DND-41 (cell line): ENCODE results near the gene OR51B6.
"Not testable (repeated sequence)": the region's sequence is repeated elsewhere in the genome, so short reads cannot be mapped to it uniquely, and the experiment has no call there.

Source experiments
- ATAC-seq: fragments of 200-7000 bp; cut with Tn5 transposase; 3 replicates; pipeline ENCODE4 v1.9.1; 2021; ENCODE audit warnings: low read depth; ENCODE audit not compliant: insufficient read depth
- DNase-seq: peaks from one replicate; pipeline ENCODE4 v3.0.0-alpha.2; 2020
- H2AFZ ChIP-seq: 2 replicates; pipeline ENCODE4 v1.6.0; 2012; ENCODE audit warnings: low read depth, low read length
- H3K27ac ChIP-seq: 2 replicates; pipeline ENCODE4 v1.5.1; 2012; ENCODE audit warnings: low read length, inconsistent platforms
- H3K27me3 ChIP-seq: fragments of 200-600 bp; sonication (generic); 2 replicates; pipeline ENCODE4 v1.6.0; 2012; ENCODE audit warnings: low read length, mild to moderate bottlenecking, inconsistent platforms; ENCODE audit not compliant: insufficient read depth, poor library complexity
- H3K36me3 ChIP-seq: 2 replicates; pipeline ENCODE4 v1.5.1; 2012; ENCODE audit warnings: low read length, inconsistent platforms; ENCODE audit not compliant: insufficient read depth
- H3K4me1 ChIP-seq: 2 replicates; pipeline ENCODE4 v1.5.1; 2012; ENCODE audit warnings: mild to moderate bottlenecking, low read length; ENCODE audit not compliant: insufficient read depth
- H3K4me2 ChIP-seq: 2 replicates; pipeline ENCODE4 v1.6.0; 2012; ENCODE audit warnings: mild to moderate bottlenecking, moderate library complexity, low read length, inconsistent platforms; ENCODE audit not compliant: insufficient read depth
- H3K4me3 ChIP-seq, 2 experiments: fragments of 200-600 bp in 1 of 2; shearing (Covaris generic) in 1 of 2; 2 replicates each; pipeline ENCODE4 v1.5.1; 2012 to 2016; ENCODE audit warnings: inconsistent platforms in 2 of 2, low read length in 2 of 2, mild to moderate bottlenecking in 2 of 2, low read depth in 1 of 2, moderate library complexity in 1 of 2
- H3K79me2 ChIP-seq: 2 replicates; pipeline ENCODE4 v1.6.0; 2012; ENCODE audit warnings: low read length, inconsistent platforms; ENCODE audit not compliant: insufficient read depth
- H3K9ac ChIP-seq: 2 replicates; pipeline ENCODE4 v1.6.0; 2012; ENCODE audit warnings: low read depth, mild to moderate bottlenecking, inconsistent platforms, low read length, moderate library complexity
- H3K9me3 ChIP-seq: 2 replicates; pipeline ENCODE4 v1.5.1; 2012; ENCODE audit warnings: low read length, moderate library complexity, mild to moderate bottlenecking, inconsistent platforms; ENCODE audit not compliant: insufficient read depth, severe bottlenecking
- H4K20me1 ChIP-seq: 2 replicates; pipeline ENCODE4 v1.6.0; 2012; ENCODE audit warnings: low read length; ENCODE audit not compliant: insufficient read depth
- EZH2 ChIP-seq: IDR thresholded peaks from 3 replicates; pipeline ENCODE4 v1.6.1; 2012; ENCODE audit warnings: borderline replicate concordance, low read depth, mild to moderate bottlenecking, moderate library complexity, low read length, inconsistent platforms; ENCODE audit not compliant: severe bottlenecking
- TF ChIP-seq, protein P1 (sequence below): IDR thresholded peaks from 2 replicates; pipeline ENCODE4 v1.5.1; 2012; ENCODE audit warnings: borderline replicate concordance, low read length, moderate library complexity, mild to moderate bottlenecking; ENCODE audit not compliant: poor library complexity, severe bottlenecking; ENCODE audit errors: extremely low read depth

Gene OR51B6

GRCh38 chr11:5348551-5349194 is 2.6 kb upstream of the OR51B6 start:
- H3K9ac ChIP-seq: no peak overlapping the region
- no peak overlapping the region for H3K4me2 ChIP-seq
- TF ChIP-seq EZH2: no peak
- H3K36me3 ChIP-seq: no peaks in the 10 kb centered on the region
- H3K4me1 ChIP-seq: no peaks in the 10 kb centered on the region
- H3K27ac ChIP-seq: no peak overlapping the region
- no peaks in the 10 kb centered on the region for H3K9me3 ChIP-seq
- no peak overlapping the region for H2AFZ ChIP-seq
- no peaks in the 10 kb centered on the region for H4K20me1 ChIP-seq
- no peaks in the 10 kb centered on the region for H3K27me3 ChIP-seq
- no peaks in the 10 kb centered on the region for H3K79me2 ChIP-seq
- ATAC-seq: no peak
- no peak overlapping the region for H3K4me3 ChIP-seq
- DNase-seq: no peak

GRCh38 chr11:5349550-5349949 is 1.8 kb upstream of the OR51B6 start:
- no peak overlapping the region for H3K4me2 ChIP-seq
- H2AFZ ChIP-seq: no peak overlapping the region
- no peaks in the 10 kb centered on the region for H3K79me2 ChIP-seq
- H4K20me1 ChIP-seq: no peaks in the 10 kb centered on the region
- no peak overlapping the region for H3K27ac ChIP-seq
- no peaks in the 10 kb centered on the region for H3K9me3 ChIP-seq
- H3K9ac ChIP-seq: no peak overlapping the region
- no peaks in the 10 kb centered on the region for H3K4me1 ChIP-seq
- DNase-seq (no peak), ATAC-seq (no peak)
- H3K4me3 ChIP-seq: no peak overlapping the region
- no peaks in the 10 kb centered on the region for H3K27me3 ChIP-seq
- no peaks in the 10 kb centered on the region for H3K36me3 ChIP-seq
- TF ChIP-seq, protein P1, sequence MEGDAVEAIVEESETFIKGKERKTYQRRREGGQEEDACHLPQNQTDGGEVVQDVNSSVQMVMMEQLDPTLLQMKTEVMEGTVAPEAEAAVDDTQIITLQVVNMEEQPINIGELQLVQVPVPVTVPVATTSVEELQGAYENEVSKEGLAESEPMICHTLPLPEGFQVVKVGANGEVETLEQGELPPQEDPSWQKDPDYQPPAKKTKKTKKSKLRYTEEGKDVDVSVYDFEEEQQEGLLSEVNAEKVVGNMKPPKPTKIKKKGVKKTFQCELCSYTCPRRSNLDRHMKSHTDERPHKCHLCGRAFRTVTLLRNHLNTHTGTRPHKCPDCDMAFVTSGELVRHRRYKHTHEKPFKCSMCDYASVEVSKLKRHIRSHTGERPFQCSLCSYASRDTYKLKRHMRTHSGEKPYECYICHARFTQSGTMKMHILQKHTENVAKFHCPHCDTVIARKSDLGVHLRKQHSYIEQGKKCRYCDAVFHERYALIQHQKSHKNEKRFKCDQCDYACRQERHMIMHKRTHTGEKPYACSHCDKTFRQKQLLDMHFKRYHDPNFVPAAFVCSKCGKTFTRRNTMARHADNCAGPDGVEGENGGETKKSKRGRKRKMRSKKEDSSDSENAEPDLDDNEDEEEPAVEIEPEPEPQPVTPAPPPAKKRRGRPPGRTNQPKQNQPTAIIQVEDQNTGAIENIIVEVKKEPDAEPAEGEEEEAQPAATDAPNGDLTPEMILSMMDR: no peak
- TF ChIP-seq EZH2: no peak

GRCh38 chr11:5356031-5356430 is 4.7 kb downstream of the OR51B6 start:
- not testable (repeated sequence) for ATAC-seq, H3K9ac ChIP-seq, H3K36me3 ChIP-seq, H3K4me1 ChIP-seq, H3K27me3 ChIP-seq, H3K79me2 ChIP-seq, H2AFZ ChIP-seq, H3K4me3 ChIP-seq, H3K4me2 ChIP-seq, H4K20me1 ChIP-seq, H3K9me3 ChIP-seq, H3K27ac ChIP-seq, DNase-seq

DNA sequence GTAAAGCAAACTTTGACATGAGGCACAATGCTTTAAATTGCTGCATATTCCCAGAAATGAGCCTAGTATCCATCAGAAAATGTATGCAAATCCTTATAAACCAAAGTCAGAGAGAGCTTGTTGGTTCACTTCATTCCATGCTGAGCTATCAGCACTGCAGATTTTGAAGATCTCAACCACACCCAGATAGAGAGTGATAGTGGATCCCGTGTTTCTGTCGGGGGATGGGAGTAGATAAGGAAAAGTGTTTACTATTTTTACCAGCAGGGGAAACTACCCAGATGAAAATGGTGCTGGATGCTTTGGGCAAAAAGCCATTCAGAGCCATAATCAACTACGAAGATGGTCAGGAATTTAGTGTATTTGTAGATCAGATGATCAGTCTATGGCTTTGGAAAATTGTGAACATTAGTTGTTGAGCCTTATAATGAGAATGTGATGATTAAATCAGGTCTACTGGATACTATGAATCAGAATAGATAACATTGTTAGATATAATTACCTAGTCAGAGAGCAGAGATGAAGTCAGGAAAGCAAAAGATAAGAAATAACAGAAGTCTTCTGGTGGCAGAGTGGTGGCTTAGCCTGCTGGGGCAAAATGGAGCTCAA is 10.8 kb downstream of the OR51B6 start:
- TF ChIP-seq, protein P1: no peak
- no peak for TF ChIP-seq EZH2
- Histone ChIP-seq H3K27ac (no peak overlapping the region), H3K4me2 (no peak overlapping the region), H4K20me1 (no peaks in the 10 kb centered on the region), H3K79me2 (no peaks in the 10 kb centered on the region), H3K9me3 (no peaks in the 10 kb centered on the region), H3K4me1 (no peaks in the 10 kb centered on the region), H3K27me3 (no peaks in the 10 kb centered on the region), H3K36me3 (no peaks in the 10 kb centered on the region), H2AFZ (no peak overlapping the region), H3K4me3 (no peak overlapping the region), H3K9ac (no peak overlapping the region)
- ATAC-seq: no peak
- DNase-seq: no peak
